H1 (cell line): ENCODE measurements around the gene CALML4. TPM values are rescaled to one million over a fixed set of nuclear protein-coding genes. Genes with fewer than 3 reads are reported as not detected.

ENCODE experiments used
- CTCF ChIA-PET: fragments of 300-600 bp; sonication (Branson Sonifier 250); formaldehyde crosslinking; loops from one replicate; lab custom pipeline; 2021; ENCODE audit not compliant: partially characterized antibody; lab: Charles Lee
- POLR2A ChIA-PET: fragments of 300-600 bp; sonication (Branson Sonifier 250); formaldehyde crosslinking; loops from one replicate; lab custom pipeline; 2021; ENCODE audit warnings: inconsistent platforms; ENCODE audit not compliant: partially characterized antibody; lab: Charles Lee
- DNase-seq, 2 experiments: peaks; one replicate each; pipeline versions ENCODE4 v3.0.0 to v3.0.0-alpha.2; 2010 to 2022; ENCODE audit warnings: low spot score in 2 of 2, low read depth in 1 of 2, mixed read lengths in 1 of 2
- FAIRE-seq: peaks from 2 replicates; lab custom pipeline; 2011; peaks lifted over from hg19 to GRCh38; lab: Jason Lieb, UNC
- H2AFZ ChIP-seq: 2 replicates; pipeline ENCODE4 v1.8.1; 2012; ENCODE audit warnings: low read length, inconsistent platforms
- H2AK5ac ChIP-seq: 2 replicates; pipeline ENCODE4 v1.6.1; 2013; ENCODE audit warnings: low read depth, low read length
- H2BK120ac ChIP-seq: replicated peaks from 2 replicates; pipeline ENCODE3; 2013; ENCODE audit warnings: low read depth, low read length, inconsistent platforms
- H2BK12ac ChIP-seq: 2 replicates; pipeline ENCODE4 v1.6.1; 2013; ENCODE audit warnings: low read depth, low read length
- H2BK15ac ChIP-seq: 2 replicates; pipeline ENCODE4 v1.6.1; 2013; ENCODE audit warnings: low read length
- H2BK20ac ChIP-seq: 2 replicates; pipeline ENCODE4 v1.6.1; 2013; ENCODE audit warnings: low read length
- H2BK5ac ChIP-seq: 2 replicates; pipeline ENCODE4 v1.6.1; 2013; ENCODE audit warnings: low read depth, low read length
- H3K14ac ChIP-seq: 2 replicates; pipeline ENCODE4 v1.6.1; 2013; ENCODE audit warnings: inconsistent platforms; ENCODE audit not compliant: insufficient read length
- H3K18ac ChIP-seq: 2 replicates; pipeline ENCODE4 v1.6.1; 2013; ENCODE audit warnings: low read length; ENCODE audit errors: extremely low read depth
- H3K23ac ChIP-seq: 2 replicates; pipeline ENCODE4 v1.6.1; 2013; ENCODE audit warnings: inconsistent platforms; ENCODE audit not compliant: insufficient read length
- H3K23me2 ChIP-seq: 2 replicates; pipeline ENCODE4 v1.6.1; 2013; ENCODE audit warnings: low read depth, low read length
- H3K27ac ChIP-seq: 2 replicates; pipeline ENCODE4 v1.6.1; 2011; ENCODE audit warnings: low read depth, low read length, inconsistent platforms
- H3K27me3 ChIP-seq, 4 experiments: replicated peaks in 1 of 4; 1 replicate in 1 of 4; 2 replicates in 3 of 4; pipeline versions ENCODE4 v1.6.1 to v1.8.1; 2011 to 2013; ENCODE audit warnings: low read length in 3 of 4, mild to moderate bottlenecking in 3 of 4, inconsistent platforms in 2 of 4, mixed read lengths in 2 of 4, moderate library complexity in 1 of 4; ENCODE audit not compliant: control insufficient read depth in 3 of 4, insufficient read depth in 3 of 4; ENCODE audit errors: extremely low read depth in 1 of 4
- H3K36me3 ChIP-seq, 4 experiments: 2 replicates each; pipeline versions ENCODE4 v1.6.1 to v1.8.1; 2011 to 2013; ENCODE audit warnings: mild to moderate bottlenecking in 4 of 4, low read length in 3 of 4, moderate library complexity in 2 of 4, control low read depth in 1 of 4, inconsistent platforms in 1 of 4; ENCODE audit not compliant: insufficient read depth in 4 of 4, control insufficient read depth in 2 of 4
- H3K4ac ChIP-seq: replicated peaks from 2 replicates; pipeline ENCODE3; 2013; ENCODE audit warnings: low read length, low read depth, mixed read lengths, inconsistent platforms; ENCODE audit not compliant: insufficient read length
- H3K4me1 ChIP-seq, 4 experiments: replicated peaks in 1 of 4; 1 replicate in 1 of 4; 2 replicates in 3 of 4; pipeline versions ENCODE4 v1.6.1 to v1.8.1; 2011 to 2013; ENCODE audit warnings: low read length in 3 of 4, inconsistent platforms in 2 of 4, mixed read lengths in 1 of 4; ENCODE audit not compliant: insufficient read depth in 4 of 4, control insufficient read depth in 3 of 4
- H3K4me2 ChIP-seq, 2 experiments: 2 replicates each; pipeline versions ENCODE4 v1.6.1 to v1.8.1; 2011 to 2013; ENCODE audit warnings: low read depth in 2 of 2, low read length in 2 of 2, control low read depth in 1 of 2, inconsistent platforms in 1 of 2, mild to moderate bottlenecking in 1 of 2; ENCODE audit not compliant: insufficient read depth in 1 of 2
- H3K4me3 ChIP-seq, 4 experiments: fragments of 200-600, 300-600 bp in 1 of 4; sonication (generic), shearing (Covaris generic), sonication (Bioruptor Twin) in 1 of 4; 2 replicates each; pipeline versions ENCODE4 v1.5.1 to v1.8.1; 2011 to 2016; ENCODE audit warnings: low read length in 4 of 4, low read depth in 3 of 4, control low read depth in 2 of 4, inconsistent platforms in 2 of 4, mild to moderate bottlenecking in 2 of 4, mixed read lengths in 1 of 4, moderate library complexity in 1 of 4; ENCODE audit not compliant: insufficient read depth in 2 of 4; ENCODE audit errors: extremely low read depth in 1 of 4
- H3K56ac ChIP-seq: replicated peaks from 2 replicates; pipeline ENCODE3; 2013; ENCODE audit warnings: low read depth, mild to moderate bottlenecking, mixed read lengths, low read length, inconsistent platforms; ENCODE audit not compliant: insufficient read length
- H3K79me1 ChIP-seq: 2 replicates; pipeline ENCODE4 v1.6.1; 2013; ENCODE audit warnings: low read depth, low read length, control low read depth
- H3K79me2 ChIP-seq, 2 experiments: 2 replicates each; pipeline versions ENCODE4 v1.6.1 to v1.8.1; 2012 to 2013; ENCODE audit warnings: low read length in 2 of 2, mild to moderate bottlenecking in 2 of 2, inconsistent platforms in 1 of 2; ENCODE audit not compliant: insufficient read depth in 2 of 2, control insufficient read depth in 1 of 2
- H3K9ac ChIP-seq, 4 experiments: replicated peaks in 1 of 4; 1 replicate in 1 of 4; 2 replicates in 3 of 4; pipeline versions ENCODE4 v1.6.1 to v1.8.1; 2011 to 2013; ENCODE audit warnings: low read depth in 3 of 4, low read length in 3 of 4, control low read depth in 2 of 4, mild to moderate bottlenecking in 2 of 4, moderate library complexity in 2 of 4, inconsistent platforms in 1 of 4; ENCODE audit errors: extremely low read depth in 1 of 4
- H3K9me3 ChIP-seq, 2 experiments: 2 replicates each; pipeline versions ENCODE4 v1.6.1 to v1.8.1; 2012 to 2013; ENCODE audit warnings: mild to moderate bottlenecking in 2 of 2, moderate library complexity in 2 of 2, control low read depth in 1 of 2, inconsistent platforms in 1 of 2, low read depth in 1 of 2, low read length in 1 of 2, mixed read lengths in 1 of 2; ENCODE audit not compliant: insufficient read depth in 2 of 2
- H4K20me1 ChIP-seq, 2 experiments: replicated peaks in 1 of 2; 2 replicates each; pipeline versions ENCODE3 to v1.8.1; 2011 to 2013; ENCODE audit warnings: inconsistent platforms in 2 of 2, low read length in 2 of 2, mild to moderate bottlenecking in 1 of 2; ENCODE audit not compliant: insufficient read depth in 2 of 2, control insufficient read depth in 1 of 2
- H4K5ac ChIP-seq: 2 replicates; pipeline ENCODE4 v1.6.1; 2013; ENCODE audit warnings: low read length, low read depth, mixed read lengths, inconsistent platforms; ENCODE audit not compliant: insufficient read length
- H4K8ac ChIP-seq: 2 replicates; pipeline ENCODE4 v1.8.0; 2013; ENCODE audit warnings: mild to moderate bottlenecking, moderate library complexity, low read length, inconsistent platforms; ENCODE audit not compliant: insufficient read depth; ENCODE audit errors: extremely low read depth
- H4K91ac ChIP-seq: replicated peaks from 2 replicates; pipeline ENCODE3; 2013; ENCODE audit warnings: low read length, mixed read lengths, inconsistent platforms; ENCODE audit not compliant: insufficient read length
- ASH2L ChIP-seq: fragments of 200-600, 300-600 bp; sonication (generic); IDR thresholded peaks from one replicate; pipeline ENCODE4 v1.7.1; 2017; ENCODE audit warnings: low read length
- CREB1 ChIP-seq: IDR thresholded peaks from 2 replicates; pipeline ENCODE4 v1.6.1; 2012; ENCODE audit warnings: inconsistent platforms
- CTCF ChIP-seq, 3 experiments: IDR thresholded peaks; 1 replicate in 2 of 3; 2 replicates in 1 of 3; pipeline versions ENCODE4 v1.5.1 to v1.6.1; 2011; ENCODE audit warnings: low read length in 3 of 3, mild to moderate bottlenecking in 3 of 3, inconsistent platforms in 2 of 3, low read depth in 1 of 3, moderate library complexity in 1 of 3; ENCODE audit not compliant: insufficient read depth in 1 of 3; ENCODE audit errors: control extremely low read depth in 1 of 3
- EZH2 ChIP-seq: fragments of 200-600 bp; sonication (generic); IDR thresholded peaks from 2 replicates; pipeline ENCODE4 v1.7.1; 2012; ENCODE audit warnings: low read depth, mild to moderate bottlenecking, moderate library complexity, low read length, inconsistent platforms; ENCODE audit not compliant: severe bottlenecking
- HDAC6 ChIP-seq: IDR thresholded peaks from one replicate; pipeline ENCODE4 v1.7.1; 2012; ENCODE audit warnings: low read depth, mild to moderate bottlenecking, inconsistent platforms, low read length, moderate library complexity
- JUN ChIP-seq: IDR thresholded peaks from 2 replicates; pipeline ENCODE4 v1.6.1; 2011; ENCODE audit warnings: low read depth, mild to moderate bottlenecking, improper control_type of control experiment, low read length
- RFX5 ChIP-seq: IDR thresholded peaks from 2 replicates; pipeline ENCODE4 v1.6.1; 2011; ENCODE audit warnings: low read depth, low read length, improper control_type of control experiment, borderline replicate concordance
- SUZ12 ChIP-seq: fragments of 200-600 bp; sonication (generic); IDR thresholded peaks from 2 replicates; pipeline ENCODE4 v1.6.1; 2012; ENCODE audit warnings: mild to moderate bottlenecking, inconsistent platforms, low read length, moderate library complexity, mixed read lengths
- TAF1 ChIP-seq: IDR thresholded peaks from 2 replicates; pipeline ENCODE4 v1.6.1; 2011; ENCODE audit warnings: mild to moderate bottlenecking, low read depth, low read length
- TAF7 ChIP-seq: optimal IDR thresholded peaks from 2 replicates; pipeline ENCODE3; 2011; ENCODE audit warnings: low read depth, mild to moderate bottlenecking, inconsistent platforms, low read length, moderate library complexity, borderline replicate concordance
- WGBS, 2 experiments: shearing (Covaris generic) in 1 of 2; methylation state at CpG; one replicate each; pipeline versions ENCODE4 v1.1.6 to v1.1.7; 2013 to 2015; ENCODE audit warnings: low lambda C conversion rate in 2 of 2, mixed read lengths in 2 of 2, inconsistent platforms in 1 of 2, low coverage in 1 of 2, missing lambda C conversion rate in 1 of 2; ENCODE audit not compliant: insufficient replicate concordance in 2 of 2, insufficient coverage in 1 of 2, insufficient read length in 1 of 2; ENCODE audit errors: extremely low coverage in 1 of 2, missing lambda C conversion rate in 1 of 2; 5-methylcytosine and 5-hydroxymethylcytosine counted together
- polyA plus RNA-seq, 7 experiments: library from polyadenylated mRNA; depleted of rRNA in 3 of 7; stranded (reverse) in 5 of 7; unstranded in 2 of 7; fragments of >200 nt in 5 of 7; fragments of 200-250 nt in 2 of 7; gene quantifications; 1 replicate in 5 of 7; 2 replicates in 1 of 7; 4 replicates in 1 of 7; pipeline versions ENCODE4 v1.2.1 to v1.2.3, GENCODE V29; 2011 to 2013; ENCODE audit warnings: missing spikeins in 2 of 7, mixed read lengths in 2 of 7
- total RNA-seq: library from RNA; stranded (reverse); fragmentation: NEBNext Ultra II Directional; extraction: Animal tissue kit (Norgen Biotek cat#: 25700); gene quantifications from 2 replicates; pipeline ENCODE4 v1.2.1, GENCODE V29; 2021

Gene CALML4
- total and polyA plus RNA-seq, 2 of the 8 experiments (the other 6 are each of a cell fraction or from before 2014, with no cell fraction given) = 3.8 to 12.5 TPM

- POLR2A ChIA-PET = interaction anchor here (2.3 kb wide), 1 partner anchor 9 kb away, joined by 11 read pairs; no protein-coding TSS in a partner anchor
- Histone ChIP-seq H2BK120ac (no peak overlapping the region), H4K91ac (no peak overlapping the region), H2BK20ac (no peak overlapping the region), H2BK15ac (no peak overlapping the region), H3K36me3 (peaks cover 0 to 19% (median 12%) of the 10 kb centered on the region in 4 experiments; a peak in 5 of 8 replicates), H3K4me2 (no peak overlapping the region), H3K4me1 (peaks cover 4 to 7% (median 6%) of the 10 kb centered on the region in 4 experiments), H3K9ac (no peak overlapping the region; a peak in 1 of 7 replicates), H2AFZ (no peak overlapping the region), H3K14ac (no peak overlapping the region), H3K23me2 (peaks cover 2% of the 10 kb centered on the region; the same call in 1 of the 2 replicates), H3K23ac (no peak overlapping the region), H3K4me3 (no peak overlapping the region), H4K5ac (no peak overlapping the region), H2AK5ac (no peak overlapping the region), H2BK12ac (no peak overlapping the region), H3K9me3 (peaks cover 0 to 15% of the 10 kb centered on the region in 2 experiments; a peak in 2 of 4 replicates), H2BK5ac (no peak overlapping the region), H3K18ac (no peak overlapping the region), H3K79me1 (peaks cover 33% of the 10 kb centered on the region), H3K4ac (no peak overlapping the region), H3K27ac (no peak overlapping the region), H4K8ac (peak overlapping the region; percentile 38; the same call in 1 of the 2 replicates), H3K27me3 (no peaks in the 10 kb centered on the region), H3K56ac (no peak overlapping the region), H4K20me1 (peaks cover 4 to 13% of the 10 kb centered on the region in 2 experiments), H3K79me2 (peaks cover 32 to 78% of the 10 kb centered on the region in 2 experiments)
- TF ChIP-seq TAF1 (no peak), EZH2 (no peak), ASH2L (no peak), SUZ12 (no peak), CTCF (IDR thresholded peaks at IDR 0.05; ENCODE audit: control extremely low read depth in 1 of 3, insufficient read depth in 1 of 3, low read depth in 1 of 3, low read length in 3 of 3) (no peak), TAF7 (no peak), CREB1 (no peak), RFX5 (no peak), JUN (no peak), HDAC6 (no peak)
- CTCF ChIA-PET = interaction anchor here (2.1 kb wide), 1 partner anchor 12 kb away, joined by 7 read pairs; no protein-coding TSS in a partner anchor
- FAIRE-seq (no peak), DNase-seq (peak in 1 of 2 experiments; percentile 29)
- WGBS, 2 experiments = 95% methylated on average over 6 of the region's 6 CpGs; no CpG with 5 or more reads in 1 of the 2 experiments
These were observed 18.0 kb upstream of the CALML4 start for GRCh38 chr15:68223171-68223570.
